ENCODE data around the gene UBL4B. TPM values are rescaled to one million over a fixed set of nuclear protein-coding genes. Genes with fewer than 3 reads are reported as not detected.

The UBL4B gene
- total RNA-seq, 4 donors from 2014 or later, result 0.41 TPM; not detected in 3

DNA sequence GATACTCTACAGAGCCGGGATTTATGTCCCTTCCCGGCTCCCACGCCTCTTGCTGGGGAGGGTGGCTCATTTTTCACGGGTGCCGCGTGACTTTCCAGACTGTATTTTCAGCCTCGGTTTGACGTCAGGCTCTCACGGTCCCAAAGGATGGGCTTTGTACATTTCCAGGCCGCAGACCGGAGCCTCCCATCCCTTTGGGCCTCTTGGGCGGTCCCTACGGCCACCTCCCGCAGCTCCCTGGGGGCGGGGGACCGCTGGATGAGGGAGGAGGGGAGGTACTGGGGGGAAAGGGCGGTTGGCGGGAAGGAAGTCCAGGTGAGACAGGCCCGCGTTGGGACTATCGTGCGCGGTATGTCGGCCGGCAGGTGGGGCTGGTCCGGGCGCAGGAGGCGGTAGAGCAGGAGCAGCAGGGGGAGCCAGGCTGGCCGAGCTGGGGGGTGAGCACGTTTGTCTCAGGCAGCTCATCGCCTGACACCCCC is 17.9 kb downstream of the UBL4B start:
- H3K27me3 ChIP-seq, result peaks cover 37% of the 10 kb centered on the region
- DNase-seq, result no peak

DNA sequence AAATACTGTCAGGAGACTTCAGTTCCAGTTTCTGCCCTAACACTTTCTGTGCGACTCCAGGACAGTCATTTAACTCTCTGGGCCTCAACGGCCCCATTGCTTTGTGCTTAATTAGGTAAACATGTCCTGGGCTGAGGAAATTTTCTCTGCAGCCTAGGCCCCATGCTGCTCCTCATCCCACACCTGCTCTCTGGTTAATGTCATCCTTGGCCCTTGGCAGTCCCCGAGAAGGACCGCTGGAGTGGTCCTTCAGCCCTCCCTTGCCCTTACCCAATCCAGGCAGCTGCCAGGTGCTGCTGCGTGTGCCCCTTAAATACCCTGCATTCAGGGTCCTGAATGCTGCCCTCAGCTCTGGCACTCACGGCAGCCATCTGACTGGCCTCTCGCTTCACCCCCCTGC is 18.7 kb downstream of the UBL4B start:
- DNase-seq, result no peak
- WGBS, 2 donors (ENCODE audit: low coverage in 1 of 2), result 60 to 72% methylated on average over 1 to 7 of the region's 7 CpGs
- H3K27ac ChIP-seq, result no peak overlapping the region
- no peaks in the 10 kb centered on the region for H3K36me3 ChIP-seq
- in situ Hi-C loops (cut with MboI; ENCODE audit: low pct_ligation_motif_present in 1 of 4, low pct_unique_long_range_greater_than_20kb in 1 of 4, low sequenced_read_pairs in 3 of 4), result no loop called here
- H3K27me3 ChIP-seq, result peaks cover 38% of the 10 kb centered on the region
- intact Hi-C loops (cut with DNase I; ENCODE audit: low total_unique reads), result no loop called here
- H3K9me3 ChIP-seq, result no peaks in the 10 kb centered on the region
- peaks cover 0 to 6% (median 4%) of the 10 kb centered on the region in 4 donors for H3K4me1 ChIP-seq
- TF ChIP-seq POLR2AphosphoS5 (IDR thresholded peaks at IDR 0.05) (no peak), POLR2A (IDR thresholded peaks at IDR 0.05) (no peak), EP300 (IDR thresholded peaks at IDR 0.05; ENCODE audit: low read depth) (no peak)
- TF ChIP-seq, protein P1, sequence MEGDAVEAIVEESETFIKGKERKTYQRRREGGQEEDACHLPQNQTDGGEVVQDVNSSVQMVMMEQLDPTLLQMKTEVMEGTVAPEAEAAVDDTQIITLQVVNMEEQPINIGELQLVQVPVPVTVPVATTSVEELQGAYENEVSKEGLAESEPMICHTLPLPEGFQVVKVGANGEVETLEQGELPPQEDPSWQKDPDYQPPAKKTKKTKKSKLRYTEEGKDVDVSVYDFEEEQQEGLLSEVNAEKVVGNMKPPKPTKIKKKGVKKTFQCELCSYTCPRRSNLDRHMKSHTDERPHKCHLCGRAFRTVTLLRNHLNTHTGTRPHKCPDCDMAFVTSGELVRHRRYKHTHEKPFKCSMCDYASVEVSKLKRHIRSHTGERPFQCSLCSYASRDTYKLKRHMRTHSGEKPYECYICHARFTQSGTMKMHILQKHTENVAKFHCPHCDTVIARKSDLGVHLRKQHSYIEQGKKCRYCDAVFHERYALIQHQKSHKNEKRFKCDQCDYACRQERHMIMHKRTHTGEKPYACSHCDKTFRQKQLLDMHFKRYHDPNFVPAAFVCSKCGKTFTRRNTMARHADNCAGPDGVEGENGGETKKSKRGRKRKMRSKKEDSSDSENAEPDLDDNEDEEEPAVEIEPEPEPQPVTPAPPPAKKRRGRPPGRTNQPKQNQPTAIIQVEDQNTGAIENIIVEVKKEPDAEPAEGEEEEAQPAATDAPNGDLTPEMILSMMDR (IDR thresholded peaks at IDR 0.05), result no peak
- no peak overlapping the region for H3K4me3 ChIP-seq

More for the DNA sequence above, 17.9 kb downstream of the UBL4B start:
- H3K36me3 ChIP-seq, result no peaks in the 10 kb centered on the region
- intact Hi-C loops (cut with DNase I; ENCODE audit: low total_unique reads) (no loop called here), in situ Hi-C loops (cut with MboI; ENCODE audit: low pct_ligation_motif_present in 1 of 4, low pct_unique_long_range_greater_than_20kb in 1 of 4, low sequenced_read_pairs in 3 of 4) (no loop called here)
- TF ChIP-seq EP300 (IDR thresholded peaks at IDR 0.05; ENCODE audit: low read depth) (no peak), POLR2AphosphoS5 (IDR thresholded peaks at IDR 0.05) (no peak), POLR2A (IDR thresholded peaks at IDR 0.05) (no peak)
- H3K27ac ChIP-seq, result no peak overlapping the region
- peak overlapping the region in 1 of 4 donors; percentile 28 for H3K4me3 ChIP-seq
- WGBS, 2 donors (ENCODE audit: low coverage in 1 of 2), result 0 to 12% methylated on average over 2 to 26 of the region's 31 CpGs
- no peaks in the 10 kb centered on the region for H3K9me3 ChIP-seq
- peaks cover 0 to 6% (median 4%) of the 10 kb centered on the region in 4 donors for H3K4me1 ChIP-seq

DNA sequence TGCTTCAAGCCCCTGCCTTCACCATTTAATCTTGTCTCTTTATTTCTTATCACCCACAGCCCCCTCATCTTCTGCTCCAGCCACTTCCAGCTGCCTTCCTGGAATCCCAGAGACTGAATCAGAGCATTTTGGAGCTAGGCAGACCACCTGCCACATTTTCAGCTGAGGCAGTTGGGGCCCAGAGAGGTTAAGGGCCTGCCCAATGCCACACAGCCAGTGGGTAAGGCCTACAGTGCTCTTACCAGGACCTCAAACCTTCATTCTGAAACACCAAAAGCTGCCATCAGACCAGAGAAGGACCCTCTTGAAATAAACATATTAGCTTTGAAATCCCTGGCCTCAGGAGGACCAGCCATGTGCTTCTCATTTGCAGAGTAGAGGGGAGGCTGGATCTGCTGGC is 20.4 kb downstream of the UBL4B start:
- DNase-seq, result no peak
- no peaks in the 10 kb centered on the region for H3K9me3 ChIP-seq
- no peaks in the 10 kb centered on the region for H3K36me3 ChIP-seq
- no peak overlapping the region for H3K4me3 ChIP-seq
- intact Hi-C loops (cut with DNase I; ENCODE audit: low total_unique reads) (no loop called here), in situ Hi-C loops (cut with MboI; ENCODE audit: low pct_ligation_motif_present in 1 of 4, low pct_unique_long_range_greater_than_20kb in 1 of 4, low sequenced_read_pairs in 3 of 4) (no loop called here)
- no peak overlapping the region for H3K27ac ChIP-seq
- TF ChIP-seq POLR2AphosphoS5 (IDR thresholded peaks at IDR 0.05) (no peak), POLR2A (IDR thresholded peaks at IDR 0.05) (no peak), EP300 (IDR thresholded peaks at IDR 0.05; ENCODE audit: low read depth) (no peak)
- TF ChIP-seq, protein P1 (IDR thresholded peaks at IDR 0.05), result no peak
- peaks cover 0 to 6% (median 4%) of the 10 kb centered on the region in 4 donors for H3K4me1 ChIP-seq
- peaks cover 51% of the 10 kb centered on the region for H3K27me3 ChIP-seq

DNA sequence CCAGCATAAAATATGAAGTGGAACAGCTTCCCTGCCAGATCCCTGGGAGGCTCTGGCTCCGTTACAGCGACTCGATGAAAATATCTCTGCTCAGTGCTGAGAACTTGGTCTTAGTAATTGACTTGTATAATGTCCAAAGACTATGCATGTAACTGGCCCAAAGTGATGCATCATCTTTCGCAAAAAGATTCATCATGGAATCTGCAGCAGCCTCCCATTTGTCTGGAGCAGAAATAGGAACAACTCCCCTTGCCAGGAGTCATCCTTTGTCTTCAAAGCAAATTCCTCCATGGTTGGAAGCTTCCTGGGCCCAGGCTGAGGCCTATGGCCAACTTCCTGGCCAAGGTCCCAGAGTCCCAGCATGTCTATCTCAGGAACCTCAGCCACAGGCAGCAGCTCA is 21.2 kb downstream of the UBL4B start:
- H3K27me3 ChIP-seq, result peaks cover 57% of the 10 kb centered on the region

More for the DNA sequence above, 21.2 kb downstream of the UBL4B start:
- Histone ChIP-seq H3K9me3 (no peaks in the 10 kb centered on the region), H3K4me1 (peaks cover 0 to 6% (median 4%) of the 10 kb centered on the region in 4 donors), H3K27ac (no peak overlapping the region), H3K4me3 (no peak overlapping the region), H3K36me3 (no peaks in the 10 kb centered on the region)
- TF ChIP-seq POLR2AphosphoS5 (IDR thresholded peaks at IDR 0.05) (no peak), POLR2A (IDR thresholded peaks at IDR 0.05) (no peak), EP300 (IDR thresholded peaks at IDR 0.05; ENCODE audit: low read depth) (no peak)
- TF ChIP-seq, protein P1 (IDR thresholded peaks at IDR 0.05), result no peak
- 92% methylated on average over 4 of the region's 4 CpGs; no CpG with 5 or more reads in 1 of the 2 donors for WGBS, 2 donors (ENCODE audit: low coverage in 1 of 2)
- intact Hi-C loops (cut with DNase I; ENCODE audit: low total_unique reads), result no loop called here
- DNase-seq, result no peak
- in situ Hi-C loops (cut with MboI; ENCODE audit: low pct_ligation_motif_present in 1 of 4, low pct_unique_long_range_greater_than_20kb in 1 of 4, low sequenced_read_pairs in 3 of 4), result no loop called here
